H9 (cell line): Measurements from ENCODE around the gene LBX2. TPM values are rescaled to one million over a fixed set of nuclear protein-coding genes. Genes with fewer than 3 reads are reported as not detected.

ENCODE experiments used
- DNase-seq: peaks from one replicate; pipeline ENCODE4 v3.0.0-alpha.2; 2017
- H2AFZ ChIP-seq: one replicate; pipeline ENCODE4 v1.6.1; 2013; ENCODE audit warnings: mild to moderate bottlenecking, low read length, control low read depth, moderate library complexity
- H2AK5ac ChIP-seq: 2 replicates; pipeline ENCODE4 v1.6.1; 2013; ENCODE audit warnings: low read length, control low read depth, mixed read lengths; ENCODE audit not compliant: insufficient read length
- H2BK120ac ChIP-seq: one replicate; pipeline ENCODE4 v1.6.1; 2013; ENCODE audit warnings: low read depth, mild to moderate bottlenecking, low read length, control low read depth, inconsistent platforms; ENCODE audit not compliant: poor library complexity, severe bottlenecking
- H2BK12ac ChIP-seq: 2 replicates; pipeline ENCODE4 v1.6.1; 2013; ENCODE audit warnings: low read length, control low read depth, mixed read lengths, low read depth; ENCODE audit not compliant: insufficient read length
- H2BK15ac ChIP-seq: 2 replicates; pipeline ENCODE4 v1.6.1; 2013; ENCODE audit warnings: low read depth, low read length, control low read depth
- H2BK20ac ChIP-seq: one replicate; pipeline ENCODE4 v1.6.1; 2013; ENCODE audit warnings: low read depth, mild to moderate bottlenecking, low read length, control low read depth, inconsistent platforms; ENCODE audit not compliant: poor library complexity, severe bottlenecking
- H2BK5ac ChIP-seq: 2 replicates; pipeline ENCODE4 v1.6.1; 2013; ENCODE audit warnings: low read length, control low read depth, mixed read lengths; ENCODE audit not compliant: insufficient read length
- H3K14ac ChIP-seq: 2 replicates; pipeline ENCODE4 v1.6.1; 2013; ENCODE audit warnings: low read length, control low read depth; ENCODE audit not compliant: insufficient read depth
- H3K18ac ChIP-seq: 2 replicates; pipeline ENCODE4 v1.6.1; 2013; ENCODE audit warnings: low read depth, mild to moderate bottlenecking, mixed read lengths, low read length, control low read depth; ENCODE audit not compliant: insufficient read length
- H3K23ac ChIP-seq: 2 replicates; pipeline ENCODE4 v1.6.1; 2013; ENCODE audit warnings: low read length, control low read depth, mixed read lengths, low read depth; ENCODE audit not compliant: insufficient read length
- H3K23me2 ChIP-seq: 2 replicates; pipeline ENCODE4 v1.6.1; 2013; ENCODE audit warnings: low read depth, mild to moderate bottlenecking, mixed read lengths, low read length, control low read depth; ENCODE audit not compliant: insufficient read length, poor library complexity, severe bottlenecking
- H3K27ac ChIP-seq: 2 replicates; pipeline ENCODE4 v1.5.1; 2013; ENCODE audit warnings: low read length, control low read depth, mixed read lengths, low read depth; ENCODE audit not compliant: insufficient read length
- H3K27me3 ChIP-seq: 2 replicates; pipeline ENCODE4 v1.6.1; 2013; ENCODE audit warnings: low read length, control low read depth, inconsistent platforms; ENCODE audit not compliant: insufficient read depth
- H3K4ac ChIP-seq: 2 replicates; pipeline ENCODE4 v1.6.1; 2013; ENCODE audit warnings: low read depth, mild to moderate bottlenecking, control low read depth, inconsistent platforms, low read length, moderate library complexity
- H3K4me1 ChIP-seq: 2 replicates; pipeline ENCODE4 v1.6.1; 2013; ENCODE audit warnings: low read length, control low read depth, inconsistent platforms; ENCODE audit not compliant: insufficient read depth
- H3K4me2 ChIP-seq: 2 replicates; pipeline ENCODE4 v1.6.1; 2013; ENCODE audit warnings: low read length, control low read depth, mixed read lengths; ENCODE audit not compliant: insufficient read length, insufficient read depth
- H3K56ac ChIP-seq: 2 replicates; pipeline ENCODE4 v1.6.1; 2013; ENCODE audit warnings: low read depth, mild to moderate bottlenecking, mixed read lengths, low read length, control low read depth; ENCODE audit not compliant: insufficient read length
- H3K79me1 ChIP-seq: 2 replicates; pipeline ENCODE4 v1.6.1; 2013; ENCODE audit warnings: low read depth, mild to moderate bottlenecking, moderate library complexity, low read length, control low read depth, inconsistent platforms; ENCODE audit not compliant: insufficient read depth, poor library complexity, severe bottlenecking
- H3K79me2 ChIP-seq: 2 replicates; pipeline ENCODE4 v1.6.1; 2013; ENCODE audit warnings: low read length, control low read depth, inconsistent platforms; ENCODE audit not compliant: insufficient read depth
- H3K9ac ChIP-seq: 2 replicates; pipeline ENCODE4 v1.6.1; 2013; ENCODE audit warnings: low read length, control low read depth, mixed read lengths; ENCODE audit not compliant: insufficient read length; ENCODE audit errors: extremely low read depth
- H3K9me3 ChIP-seq: one replicate; pipeline ENCODE4 v1.6.1; 2013; ENCODE audit warnings: low read depth, low read length, inconsistent platforms; ENCODE audit not compliant: control insufficient read depth
- H3T11ph ChIP-seq: one replicate; pipeline ENCODE4 v1.6.1; 2013; ENCODE audit warnings: mild to moderate bottlenecking, low read length, control low read depth, inconsistent platforms
- H4K20me1 ChIP-seq: one replicate; pipeline ENCODE4 v1.6.1; 2013; ENCODE audit not compliant: control insufficient read depth, insufficient read length, insufficient read depth
- H4K5ac ChIP-seq: 2 replicates; pipeline ENCODE4 v1.6.1; 2013; ENCODE audit warnings: low read depth, mild to moderate bottlenecking, mixed read lengths, low read length, control low read depth; ENCODE audit not compliant: insufficient read length
- H4K8ac ChIP-seq: replicated peaks from 2 replicates; pipeline ENCODE4 v1.6.1; 2013; ENCODE audit warnings: low read length, control low read depth, mixed read lengths, low read depth; ENCODE audit not compliant: insufficient read length
- H4K91ac ChIP-seq: 2 replicates; pipeline ENCODE4 v1.6.1; 2013; ENCODE audit warnings: low read depth, mild to moderate bottlenecking, moderate library complexity, mixed read lengths, low read length, control low read depth; ENCODE audit not compliant: insufficient read length
- H3K27ac Mint-ChIP-seq, 3 experiments: 2 replicates in 2 of 3; 3 replicates in 1 of 3; pipeline ENCODE4 v1.8.0; 2020 to 2021; ENCODE audit warnings: mixed read lengths in 3 of 3, mild to moderate bottlenecking in 1 of 3, moderate library complexity in 1 of 3
- H3K27me3 Mint-ChIP-seq: 2 replicates; pipeline ENCODE4 v1.8.0; 2021; ENCODE audit warnings: low read depth, mild to moderate bottlenecking, moderate library complexity, mixed read lengths
- H3K36me3 Mint-ChIP-seq, 3 experiments: 2 replicates in 2 of 3; 3 replicates in 1 of 3; pipeline ENCODE4 v1.8.0; 2020 to 2021; ENCODE audit warnings: low read depth in 3 of 3, mixed read lengths in 3 of 3; ENCODE audit not compliant: insufficient read depth in 1 of 3
- H3K4me1 Mint-ChIP-seq, 2 experiments: 2 replicates each; pipeline ENCODE4 v1.8.0; 2020; ENCODE audit warnings: mixed read lengths in 2 of 2
- H3K4me3 Mint-ChIP-seq, 2 experiments: 2 replicates in 1 of 2; 3 replicates in 1 of 2; pipeline ENCODE4 v1.8.0; 2020 to 2021; ENCODE audit warnings: mild to moderate bottlenecking in 2 of 2, mixed read lengths in 2 of 2, moderate library complexity in 1 of 2
- H3K9me3 Mint-ChIP-seq, 2 experiments: 2 replicates in 1 of 2; 3 replicates in 1 of 2; pipeline ENCODE4 v1.8.0; 2020; ENCODE audit warnings: mild to moderate bottlenecking in 2 of 2, mixed read lengths in 2 of 2, moderate library complexity in 1 of 2
- CTCF ChIP-seq: fragments of 200-600 bp; sonication (generic); conservative IDR thresholded peaks from 3 replicates; pipeline ENCODE4 v1.8.0; 2021; ENCODE audit warnings: antibody characterized with exemption, mild to moderate bottlenecking
- WGBS: extraction: QIAGEN DNeasy Blood & Tissue Kit; methylation state at CpG from one replicate; pipeline ENCODE4 v1.1.7; 2013; ENCODE audit warnings: missing lambda C conversion rate, low lambda C conversion rate, mixed read lengths; ENCODE audit not compliant: insufficient read length; ENCODE audit errors: extremely low coverage; 5-methylcytosine and 5-hydroxymethylcytosine counted together
- total RNA-seq: library from RNA; stranded (reverse); gene quantifications from 2 replicates; pipeline ENCODE4 v1.2.1, GENCODE V29; 2021

The LBX2 gene
- total RNA-seq, 1 experiment from 2014 or later = 1.1 TPM

GRCh38 chr2:74538881-74539339, 39.5 kb upstream of the LBX2 start:
- no peak overlapping the region for H4K91ac ChIP-seq
- no peak overlapping the region for H3K18ac ChIP-seq
- no CpG with 5 or more reads among the region's 7 CpGs for WGBS
- H3K14ac ChIP-seq = no peak overlapping the region
- H3K27me3 ChIP-seq = no peaks in the 10 kb centered on the region
- H3K56ac ChIP-seq = no peak overlapping the region
- H2BK15ac ChIP-seq = no peak overlapping the region
- no peak overlapping the region for H4K8ac ChIP-seq
- no peak overlapping the region for H2BK5ac ChIP-seq
- Mint-ChIP-seq H3K27me3 (no peaks in the 10 kb centered on the region), H3K36me3 (peaks cover 2 to 10% (median 3%) of the 10 kb centered on the region in 3 experiments; a peak in 3 of 7 replicates), H3K4me1 (peaks cover 3 to 9% of the 10 kb centered on the region in 2 experiments; a peak in 1 of 4 replicates), H3K4me3 (no peak overlapping the region), H3K27ac (no peak overlapping the region; a peak in 1 of 7 replicates), H3K9me3 (no peaks in the 10 kb centered on the region)
- no peaks in the 10 kb centered on the region for H4K20me1 ChIP-seq
- no peak overlapping the region for H2BK20ac ChIP-seq
- no peak overlapping the region for H3K9ac ChIP-seq
- no peak overlapping the region for H2BK120ac ChIP-seq
- H2AFZ ChIP-seq = no peak overlapping the region
- H3K79me2 ChIP-seq = no peaks in the 10 kb centered on the region
- no peak overlapping the region for H3K27ac ChIP-seq
- no peak overlapping the region for H3T11ph ChIP-seq
- H3K79me1 ChIP-seq = no peaks in the 10 kb centered on the region
- no peak overlapping the region for H2AK5ac ChIP-seq
- H3K4me2 ChIP-seq = no peak overlapping the region
- no peak overlapping the region for H4K5ac ChIP-seq
- H2BK12ac ChIP-seq = no peak overlapping the region
- DNase-seq = no peak
- H3K4ac ChIP-seq = no peak overlapping the region
- no peaks in the 10 kb centered on the region for H3K4me1 ChIP-seq
- H3K23ac ChIP-seq = no peak overlapping the region
- no peaks in the 10 kb centered on the region for H3K9me3 ChIP-seq
- H3K23me2 ChIP-seq = no peaks in the 10 kb centered on the region
- TF ChIP-seq CTCF = no peak
